MM.1S (cell line): Measurements from ENCODE around the gene FOXP1.

ENCODE experiments used
- EZH2 ChIP-seq: fragments of 300-600 bp; sonication (generic); optimal IDR thresholded peaks from 2 replicates; pipeline ENCODE3; 2017; ENCODE audit warnings: low read depth, mild to moderate bottlenecking, antibody characterized with exemption, low read length, mixed read lengths
- EZH2phosphoT487 ChIP-seq: fragments of 300-600 bp; sonication (generic); IDR thresholded peaks from 2 replicates; pipeline ENCODE4 v1.6.1; 2018; ENCODE audit warnings: antibody characterized with exemption, low read length
- TF ChIP-seq, protein P1 (sequence below): fragments of 300-600 bp; sonication (generic); IDR thresholded peaks from 2 replicates; pipeline ENCODE4 v1.5.1; 2016; ENCODE audit warnings: antibody characterized with exemption, low read length, mixed read lengths

DNA sequence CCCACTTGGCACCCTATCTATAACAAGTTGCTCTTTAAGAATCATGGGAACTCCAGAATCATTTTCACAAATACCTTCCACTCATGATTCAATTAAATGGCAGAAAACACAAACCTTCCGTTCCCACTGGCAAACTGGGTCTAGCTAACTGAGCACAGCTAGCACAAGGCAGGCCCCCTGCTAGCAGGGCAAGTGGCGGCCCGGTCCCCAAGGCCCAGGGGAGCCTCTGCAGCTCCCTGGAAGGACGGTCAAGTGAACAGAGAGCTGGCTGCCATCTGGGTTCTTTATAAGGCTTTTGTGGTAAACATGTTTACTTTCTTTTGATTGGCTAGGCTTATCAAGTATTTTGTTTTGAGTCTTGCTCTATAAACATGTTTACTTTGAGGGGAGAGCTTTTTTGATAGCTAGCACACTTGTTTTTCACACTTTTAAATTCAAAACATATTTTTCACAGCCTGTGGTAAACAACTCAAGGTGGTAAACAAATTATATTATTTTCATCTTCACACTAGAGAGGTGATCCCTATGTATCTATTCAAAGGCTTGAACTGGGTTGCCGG lies 81.4 kb downstream of the FOXP1 start:
- TF ChIP-seq, protein P1, sequence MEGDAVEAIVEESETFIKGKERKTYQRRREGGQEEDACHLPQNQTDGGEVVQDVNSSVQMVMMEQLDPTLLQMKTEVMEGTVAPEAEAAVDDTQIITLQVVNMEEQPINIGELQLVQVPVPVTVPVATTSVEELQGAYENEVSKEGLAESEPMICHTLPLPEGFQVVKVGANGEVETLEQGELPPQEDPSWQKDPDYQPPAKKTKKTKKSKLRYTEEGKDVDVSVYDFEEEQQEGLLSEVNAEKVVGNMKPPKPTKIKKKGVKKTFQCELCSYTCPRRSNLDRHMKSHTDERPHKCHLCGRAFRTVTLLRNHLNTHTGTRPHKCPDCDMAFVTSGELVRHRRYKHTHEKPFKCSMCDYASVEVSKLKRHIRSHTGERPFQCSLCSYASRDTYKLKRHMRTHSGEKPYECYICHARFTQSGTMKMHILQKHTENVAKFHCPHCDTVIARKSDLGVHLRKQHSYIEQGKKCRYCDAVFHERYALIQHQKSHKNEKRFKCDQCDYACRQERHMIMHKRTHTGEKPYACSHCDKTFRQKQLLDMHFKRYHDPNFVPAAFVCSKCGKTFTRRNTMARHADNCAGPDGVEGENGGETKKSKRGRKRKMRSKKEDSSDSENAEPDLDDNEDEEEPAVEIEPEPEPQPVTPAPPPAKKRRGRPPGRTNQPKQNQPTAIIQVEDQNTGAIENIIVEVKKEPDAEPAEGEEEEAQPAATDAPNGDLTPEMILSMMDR = no peak
- no peak for TF ChIP-seq EZH2
- TF ChIP-seq EZH2phosphoT487 = no peak
